Measurements from ENCODE around the gene CPT1C.

CPT1C gene

GRCh38 chr19:49678985-49679770, 11.7 kb upstream of the CPT1C start:
- Histone ChIP-seq H3K27ac (peak overlapping the region in 7 of 21 experiments; percentile 12 to 97 (median 91)), H3K4me3 (peak overlapping the region in 2 of 7 experiments; percentile 97 to 99)

- peak overlapping the region in 1 of 7 experiments; percentile 11 for H3K4me3 ChIP-seq
- H3K27ac ChIP-seq, result peak overlapping the region in 15 of 21 experiments; percentile 11 to 97 (median 52)
Observed at GRCh38 chr19:49679771-49680413, 11.0 kb upstream of the CPT1C start.

GRCh38 chr19:49680421-49681351, 10.2 kb upstream of the CPT1C start:
- peak overlapping the region in 3 of 7 experiments; percentile 10 to 17 (median 11) for H3K4me3 ChIP-seq
- peak overlapping the region in 16 of 21 experiments; percentile 11 to 80 (median 51) for H3K27ac ChIP-seq

- Histone ChIP-seq H3K27ac (peak overlapping the region in 1 of 21 experiments; percentile 18), H3K4me3 (no peak overlapping the region)
Observed at GRCh38 chr19:49681830-49682229, 9.1 kb upstream of the CPT1C start.

GRCh38 chr19:49682274-49682673, 8.6 kb upstream of the CPT1C start:
- H3K27ac ChIP-seq, result peak overlapping the region in 1 of 21 experiments; percentile 18
- no peak overlapping the region for H3K4me3 ChIP-seq

GRCh38 chr19:49683814-49684250, 7.1 kb upstream of the CPT1C start:
- Histone ChIP-seq H3K27ac (no peak overlapping the region), H3K4me3 (no peak overlapping the region)

- Histone ChIP-seq H3K4me3 (no peak overlapping the region), H3K27ac (peak overlapping the region in 1 of 21 experiments; percentile 1)
Observed at GRCh38 chr19:49684251-49684982, 6.5 kb upstream of the CPT1C start.

- peak overlapping the region in 1 of 21 experiments; percentile 1 for H3K27ac ChIP-seq
Observed at GRCh38 chr19:49684983-49685553, 5.8 kb upstream of the CPT1C start.

GRCh38 chr19:49685845-49686332, 5.0 kb upstream of the CPT1C start:
- H3K27ac ChIP-seq, result peak overlapping the region in 1 of 21 experiments; percentile 21
- no peak overlapping the region for H3K4me3 ChIP-seq

More at GRCh38 chr19:49684983-49685553, 5.8 kb upstream of the CPT1C start:
- no peak overlapping the region for H3K4me3 ChIP-seq

- H3K27ac ChIP-seq, result peak overlapping the region in 5 of 21 experiments; percentile 2 to 82 (median 43)
Observed at GRCh38 chr19:49686503-49687088, 4.3 kb upstream of the CPT1C start.

GRCh38 chr19:49687150-49687549, 3.8 kb upstream of the CPT1C start:
- peak overlapping the region in 7 of 21 experiments; percentile 2 to 82 (median 35) for H3K27ac ChIP-seq
- H3K4me3 ChIP-seq, result no peak overlapping the region

More at GRCh38 chr19:49686503-49687088, 4.3 kb upstream of the CPT1C start:
- H3K4me3 ChIP-seq, result no peak overlapping the region

GRCh38 chr19:49687566-49688316, 3.2 kb upstream of the CPT1C start:
- Histone ChIP-seq H3K27ac (peak overlapping the region in 11 of 21 experiments; percentile 9 to 82 (median 36)), H3K4me3 (peak overlapping the region in 1 of 7 experiments; percentile 1)

GRCh38 chr19:49688531-49689132, 2.3 kb upstream of the CPT1C start:
- Histone ChIP-seq H3K27ac (peak overlapping the region in 10 of 21 experiments; percentile 14 to 82 (median 46)), H3K4me3 (peak overlapping the region in 3 of 7 experiments; percentile 1 to 28 (median 21))

- Histone ChIP-seq H3K27ac (peak within 1 kb of the TSS in 19 of 21 experiments; percentile 6 to 82 (median 45)), H3K4me3 (peak within 1 kb of the TSS; percentile 21 to 43 (median 40))
Observed at GRCh38 chr19:49689133-49690078, 1.5 kb upstream of the CPT1C start, which contains the start of gene ADM5. TSS of gene ADM5 (plus strand) at chr19:49689594. CDS start at chr19:49689838, 244 bp downstream.

GRCh38 chr19:49690079-49690655, 749 bp upstream of the CPT1C start:
- peak overlapping the region in 19 of 21 experiments; percentile 6 to 80 (median 41) for H3K27ac ChIP-seq
- peak overlapping the region; percentile 21 to 43 (median 40) for H3K4me3 ChIP-seq

Data from skin epidermis (tissue), 12 donors.